K562 (cell line): ENCODE measurements around the gene EPOP. TPM values are rescaled to one million over a fixed set of nuclear protein-coding genes. Genes with fewer than 3 reads are reported as not detected.

Experiments used
- CCNT2 ChIP-seq: IDR thresholded peaks from 2 replicates; pipeline ENCODE4 v1.6.1; 2011; ENCODE audit warnings: borderline replicate concordance, low read depth, mild to moderate bottlenecking, moderate library complexity, mixed read lengths, low read length; ENCODE audit not compliant: insufficient read length; ENCODE audit errors: extremely low read depth
- HSF4 ChIP-seq: fragments of 250-450 bp; sonication (Bioruptor Pico); IDR thresholded peaks from 2 replicates; pipeline ENCODE4 v2.1.2; 2022; ENCODE audit warnings: mild to moderate bottlenecking, moderate library complexity, borderline replicate concordance
- KLF13 ChIP-seq: fragments of 450-650 bp; IDR thresholded peaks from 2 replicates; pipeline ENCODE4 v1.6.1; 2016; ENCODE audit warnings: missing genetic modification characterization, low read depth, mild to moderate bottlenecking, missing compliant biosample characterization, moderate library complexity, borderline replicate concordance
- MCM3 ChIP-seq: fragments of 450-650 bp; IDR thresholded peaks from 2 replicates; pipeline ENCODE4 v1.6.1; 2016
- MYC ChIP-seq, 2 experiments: fragments of 250-450 bp in 1 of 2; sonication (Bioruptor Pico) in 1 of 2; IDR thresholded peaks; 2 replicates each; pipeline versions ENCODE4 v1.5.1 to v1.6.1; 2012 to 2021; ENCODE audit warnings: low read depth in 2 of 2, borderline replicate concordance in 1 of 2, improper control_type of control experiment in 1 of 2, low read length in 1 of 2, mild to moderate bottlenecking in 1 of 2, moderate library complexity in 1 of 2
- NBN ChIP-seq: fragments of 450-650 bp; IDR thresholded peaks from 2 replicates; pipeline ENCODE4 v1.6.1; 2016; ENCODE audit warnings: low read depth, mild to moderate bottlenecking
- NR2C1 ChIP-seq, 2 experiments: fragments of 450-650 bp; IDR thresholded peaks; 2 replicates each; pipeline ENCODE4 v1.6.1; 2017; ENCODE audit warnings: mild to moderate bottlenecking in 2 of 2, antibody characterized with exemption in 1 of 2, inconsistent platforms in 1 of 2, missing compliant biosample characterization in 1 of 2, missing genetic modification characterization in 1 of 2
- NR2C2 ChIP-seq, 2 experiments: fragments of 200-800 bp in 1 of 2; sonication (Bioruptor generic) in 1 of 2; sonication (generic) in 1 of 2; formaldehyde crosslinking in 1 of 2; IDR thresholded peaks; 2 replicates each; pipeline versions ENCODE4 v1.6.1 to v1.8.0; 2016 to 2022; ENCODE audit warnings: mild to moderate bottlenecking in 1 of 2, missing compliant biosample characterization in 1 of 2, missing genetic modification characterization in 1 of 2, missing genetic modification reagents in 1 of 2
- NR2F6 ChIP-seq: fragments of 450-650 bp; formaldehyde crosslinking; IDR thresholded peaks from 2 replicates; pipeline ENCODE4 v1.4.0; 2020; ENCODE audit warnings: mild to moderate bottlenecking
- PKNOX1 ChIP-seq: fragments of 450-650 bp; IDR thresholded peaks from 2 replicates; pipeline ENCODE4 v1.6.1; 2016
- POLR2G ChIP-seq: fragments of 200-400 bp; formaldehyde crosslinking; IDR thresholded peaks from 2 replicates; pipeline ENCODE4 v1.6.1; 2017; ENCODE audit warnings: low read depth, mild to moderate bottlenecking, antibody characterized with exemption, low read length, moderate library complexity
- SAFB ChIP-seq: fragments of 200-400 bp; formaldehyde crosslinking; IDR thresholded peaks from 2 replicates; pipeline ENCODE4 v1.6.1; 2017; ENCODE audit warnings: low read depth, low read length, borderline replicate concordance
- XRCC4 ChIP-seq: IDR thresholded peaks from one replicate; pipeline ENCODE4 v1.6.1; 2011; ENCODE audit not compliant: insufficient read depth, insufficient read length; ENCODE audit errors: extremely low read depth
- ZNF232 ChIP-seq: sonication (generic); formaldehyde crosslinking; IDR thresholded peaks from 2 replicates; pipeline ENCODE4 v1.8.0; 2022; ENCODE audit warnings: mild to moderate bottlenecking, missing genetic modification reagents
- ZNF384 ChIP-seq: IDR thresholded peaks from 2 replicates; pipeline ENCODE4 v1.6.1; 2012; ENCODE audit warnings: low read depth, low read length, improper control_type of control experiment
- ZNF766 ChIP-seq: fragments of 200-800 bp; sonication (Bioruptor generic); conservative IDR thresholded peaks from 2 replicates; pipeline ENCODE4 v1.6.1; 2016; ENCODE audit warnings: missing genetic modification characterization, missing compliant biosample characterization
- polyA plus RNA-seq, 8 experiments: library from polyadenylated mRNA; depleted of rRNA in 4 of 8; stranded (reverse) in 5 of 8; unstranded in 3 of 8; fragments of >200 nt; fragmentation: Nextera tagmentation in 2 of 8; fragmentation: Illumina TruSeq in 1 of 8; extraction: Ambion mirVana in 2 of 8; extraction: Trizol in 1 of 8; gene quantifications; 2 replicates each; pipeline versions ENCODE4 v1.2.1 to v1.2.3, GENCODE V29; 2011 to 2014; ENCODE audit warnings: inconsistent platforms in 1 of 8, missing spikeins in 1 of 8
- total RNA-seq, 7 experiments: library from RNA; depleted of rRNA in 6 of 7; stranded (reverse); fragments of >200 nt in 6 of 7; fragmentation: Illumina TruSeq in 2 of 7; extraction: Trizol in 2 of 7; gene quantifications; 2 replicates each; pipeline versions ENCODE4 v1.2.1 to v1.2.3, GENCODE V29; 2011 to 2021; ENCODE audit warnings: low replicate concordance in 1 of 7
- TF ChIP-seq, protein P1 (sequence below): fragments of 250-450 bp; sonication (Bioruptor Pico); IDR thresholded peaks from 2 replicates; pipeline ENCODE4 v1.5.0; 2021; ENCODE audit warnings: mild to moderate bottlenecking, moderate library complexity
- TF ChIP-seq, protein P2 (sequence below), 2 experiments: fragments of 450-650 bp; IDR thresholded peaks; 2 replicates each; pipeline ENCODE4 v1.6.1; 2016
- TF ChIP-seq, protein P3 (sequence below): IDR thresholded peaks from 2 replicates; pipeline ENCODE4 v1.6.1; 2016; ENCODE audit warnings: missing genetic modification characterization, missing compliant biosample characterization

Gene EPOP
- total and polyA plus RNA-seq, 9 of the 15 experiments (the other 6 are each of a cell fraction or from before 2014, with no cell fraction given): 0.41 to 10.6 (median 4.6) TPM

DNA sequence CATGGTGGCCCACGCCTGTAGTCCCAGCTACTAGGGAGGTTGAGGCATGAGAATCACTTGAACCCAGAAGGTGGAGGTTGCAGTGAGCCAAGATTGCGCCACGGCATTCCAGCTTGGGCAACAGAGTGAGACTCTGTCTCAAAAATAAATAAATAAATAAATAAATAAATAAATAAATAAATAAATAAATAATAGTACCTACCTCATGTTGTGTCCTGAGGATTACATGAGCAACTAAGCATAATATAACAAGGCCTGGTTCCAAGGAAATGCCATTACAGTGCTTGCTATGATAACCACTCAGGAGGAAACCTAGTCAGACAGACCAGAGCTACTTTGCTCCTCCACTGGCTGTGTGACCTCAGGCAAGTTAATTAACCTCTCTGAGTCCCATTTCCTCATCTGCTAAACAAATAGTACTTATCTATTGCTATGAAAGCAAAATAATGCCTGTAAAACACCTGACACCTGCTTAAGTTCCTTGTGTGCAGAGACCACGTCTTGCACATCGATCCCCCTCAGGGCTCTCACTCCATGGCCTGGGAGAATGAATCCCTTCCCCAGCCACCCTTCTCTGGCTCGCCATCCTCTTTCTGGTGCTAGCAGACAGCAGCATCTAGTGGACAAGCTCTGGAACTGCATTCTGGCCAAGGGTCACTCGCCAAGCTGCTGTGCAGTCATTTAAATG lies 7.5 kb downstream of the EPOP start (continued):
- TF ChIP-seq, protein P1, sequence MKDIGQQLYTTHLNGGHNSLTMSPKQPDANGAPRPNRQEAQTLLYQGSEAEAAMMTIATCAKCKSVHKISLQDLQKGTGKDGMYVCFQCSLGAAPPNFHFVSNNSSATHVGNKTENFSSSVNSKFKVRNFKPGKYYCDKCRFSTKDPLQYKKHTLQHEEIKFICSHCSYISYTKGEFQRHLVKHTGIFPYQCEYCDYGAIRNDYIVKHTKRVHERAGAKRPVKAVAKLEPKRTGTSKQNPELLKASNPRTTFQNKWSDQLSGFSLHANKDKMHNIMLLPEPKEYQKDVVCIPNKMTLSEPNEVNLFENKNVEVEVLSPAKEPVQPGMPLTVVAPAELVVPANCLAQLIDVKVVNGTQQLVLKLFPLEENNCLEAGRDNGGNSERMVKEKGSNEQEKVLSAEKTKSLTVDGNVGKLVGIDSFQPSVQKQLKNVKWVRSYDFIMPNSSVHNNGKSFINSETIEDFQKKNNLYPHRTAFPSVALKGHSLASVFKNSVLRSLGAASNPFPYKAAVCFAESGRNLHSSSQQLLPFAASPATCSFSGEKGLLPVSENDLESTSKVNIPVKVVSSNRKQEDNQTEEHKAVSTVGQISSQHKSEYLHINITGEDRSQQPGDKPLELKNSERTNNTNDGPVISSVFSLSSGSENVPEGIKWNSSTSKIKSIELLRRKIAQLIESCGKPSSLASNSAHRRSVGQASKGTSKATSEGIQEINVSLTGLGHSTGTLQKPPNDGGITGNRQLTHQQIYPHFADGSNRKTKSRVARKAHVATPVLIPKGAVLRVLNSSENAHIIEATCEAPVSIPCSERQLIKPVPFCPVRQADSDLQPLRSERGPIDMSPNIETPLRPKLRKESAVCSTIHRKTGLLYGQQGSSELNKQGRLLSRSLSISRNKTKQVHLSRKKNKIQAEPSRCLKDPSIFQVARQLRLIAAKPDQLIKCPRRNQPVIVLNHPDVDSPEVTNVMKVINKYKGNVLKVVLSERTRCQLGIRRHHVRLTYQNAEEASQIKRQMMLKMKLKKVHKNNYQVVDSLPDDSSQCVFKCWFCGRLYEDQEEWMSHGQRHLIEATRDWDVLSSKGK: no peak
- TF ChIP-seq NR2F6 (CRISPR knock-in tag) (no peak), ZNF766 (CRISPR knock-in tag) (no peak), POLR2G (no peak), CCNT2 (no peak), PKNOX1 (no peak), MCM3 (no peak), NR2C2 (CRISPR knock-in tag; IDR thresholded peaks at IDR 0.05) (no peak), NR2C2 (tag; IDR thresholded peaks at IDR 0.05) (no peak), MYC (IDR thresholded peaks at IDR 0.05; ENCODE audit: low read depth, low read length) (peak; percentile 47; the same call in 1 of the 2 replicates), MYC (CRISPR knock-in tag; IDR thresholded peaks at IDR 0.05; ENCODE audit: borderline replicate concordance, low read depth) (no peak), SAFB (no peak), NR2C1 (IDR thresholded peaks at IDR 0.05) (no peak), NR2C1 (tag; IDR thresholded peaks at IDR 0.05) (no peak), ZNF384 (no peak; the same call in 1 of the 2 replicates), HSF4 (CRISPR knock-in tag) (no peak), XRCC4 (no peak), KLF13 (no peak), NBN (no peak), ZNF232 (CRISPR knock-in tag) (no peak)
- TF ChIP-seq, protein P2, sequence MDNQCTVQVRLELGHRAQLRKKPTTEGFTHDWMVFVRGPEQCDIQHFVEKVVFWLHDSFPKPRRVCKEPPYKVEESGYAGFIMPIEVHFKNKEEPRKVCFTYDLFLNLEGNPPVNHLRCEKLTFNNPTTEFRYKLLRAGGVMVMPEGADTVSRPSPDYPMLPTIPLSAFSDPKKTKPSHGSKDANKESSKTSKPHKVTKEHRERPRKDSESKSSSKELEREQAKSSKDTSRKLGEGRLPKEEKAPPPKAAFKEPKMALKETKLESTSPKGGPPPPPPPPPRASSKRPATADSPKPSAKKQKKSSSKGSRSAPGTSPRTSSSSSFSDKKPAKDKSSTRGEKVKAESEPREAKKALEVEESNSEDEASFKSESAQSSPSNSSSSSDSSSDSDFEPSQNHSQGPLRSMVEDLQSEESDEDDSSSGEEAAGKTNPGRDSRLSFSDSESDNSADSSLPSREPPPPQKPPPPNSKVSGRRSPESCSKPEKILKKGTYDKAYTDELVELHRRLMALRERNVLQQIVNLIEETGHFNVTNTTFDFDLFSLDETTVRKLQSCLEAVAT (IDR thresholded peaks at IDR 0.05): no peak
- TF ChIP-seq, protein P3, sequence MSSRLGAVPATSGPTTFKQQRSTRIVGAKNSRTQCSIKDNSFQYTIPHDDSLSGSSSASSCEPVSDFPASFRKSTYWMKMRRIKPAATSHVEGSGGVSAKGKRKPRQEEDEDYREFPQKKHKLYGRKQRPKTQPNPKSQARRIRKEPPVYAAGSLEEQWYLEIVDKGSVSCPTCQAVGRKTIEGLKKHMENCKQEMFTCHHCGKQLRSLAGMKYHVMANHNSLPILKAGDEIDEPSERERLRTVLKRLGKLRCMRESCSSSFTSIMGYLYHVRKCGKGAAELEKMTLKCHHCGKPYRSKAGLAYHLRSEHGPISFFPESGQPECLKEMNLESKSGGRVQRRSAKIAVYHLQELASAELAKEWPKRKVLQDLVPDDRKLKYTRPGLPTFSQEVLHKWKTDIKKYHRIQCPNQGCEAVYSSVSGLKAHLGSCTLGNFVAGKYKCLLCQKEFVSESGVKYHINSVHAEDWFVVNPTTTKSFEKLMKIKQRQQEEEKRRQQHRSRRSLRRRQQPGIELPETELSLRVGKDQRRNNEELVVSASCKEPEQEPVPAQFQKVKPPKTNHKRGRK (tag): no peak
